ENCODE measurements around the gene ROR1.

The ROR1 gene

DNA sequence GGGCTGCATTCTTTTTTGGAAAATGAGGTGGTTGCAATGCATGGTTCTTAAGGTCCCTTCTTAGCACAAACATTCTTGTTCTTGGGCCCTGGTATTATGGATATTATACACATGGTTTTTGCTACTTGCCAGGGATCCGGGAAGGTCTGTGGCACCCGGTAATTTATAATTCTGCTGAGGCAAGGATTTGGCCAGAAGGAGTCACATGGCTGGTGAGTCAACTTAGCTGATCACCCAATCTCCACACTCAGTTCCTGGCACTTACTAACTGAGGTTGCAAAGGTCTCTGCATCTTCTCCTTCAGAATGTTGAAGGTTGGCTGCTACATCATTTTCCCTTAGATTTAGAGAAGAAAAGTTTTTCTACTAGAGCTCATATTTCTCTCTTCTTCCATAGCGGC is 112.5 kb downstream of the ROR1 start:
- DNase-seq = no peak

GRCh38 chr1:63887809-63888208 is 114.0 kb downstream of the ROR1 start:
- no peak for DNase-seq

- DNase-seq = no peak
These were observed 115.2 kb downstream of the ROR1 start for GRCh38 chr1:63888984-63889383.

DNA sequence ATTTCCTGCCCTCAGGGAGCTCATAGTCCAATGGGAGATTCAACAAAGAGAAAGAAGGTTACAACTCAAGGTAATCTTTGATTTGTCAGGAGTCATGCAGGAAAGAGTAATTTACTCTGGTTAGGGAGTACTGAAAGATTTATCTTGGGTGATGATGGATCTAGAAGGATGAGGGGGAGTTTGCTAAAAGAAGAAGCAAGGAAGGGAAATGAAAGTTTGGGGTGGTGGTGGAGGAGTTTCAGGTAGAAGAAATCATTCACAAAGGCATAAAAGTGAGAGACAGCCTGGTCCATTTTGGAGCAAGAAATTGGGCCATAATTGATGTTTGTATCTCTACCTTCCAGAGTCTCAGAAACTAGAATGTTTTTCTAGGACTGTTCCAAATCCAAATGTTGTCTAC is 116.7 kb downstream of the ROR1 start:
- DNase-seq = no peak

- DNase-seq = no peak
These were observed 117.4 kb downstream of the ROR1 start for GRCh38 chr1:63891060-63891690.

DNA sequence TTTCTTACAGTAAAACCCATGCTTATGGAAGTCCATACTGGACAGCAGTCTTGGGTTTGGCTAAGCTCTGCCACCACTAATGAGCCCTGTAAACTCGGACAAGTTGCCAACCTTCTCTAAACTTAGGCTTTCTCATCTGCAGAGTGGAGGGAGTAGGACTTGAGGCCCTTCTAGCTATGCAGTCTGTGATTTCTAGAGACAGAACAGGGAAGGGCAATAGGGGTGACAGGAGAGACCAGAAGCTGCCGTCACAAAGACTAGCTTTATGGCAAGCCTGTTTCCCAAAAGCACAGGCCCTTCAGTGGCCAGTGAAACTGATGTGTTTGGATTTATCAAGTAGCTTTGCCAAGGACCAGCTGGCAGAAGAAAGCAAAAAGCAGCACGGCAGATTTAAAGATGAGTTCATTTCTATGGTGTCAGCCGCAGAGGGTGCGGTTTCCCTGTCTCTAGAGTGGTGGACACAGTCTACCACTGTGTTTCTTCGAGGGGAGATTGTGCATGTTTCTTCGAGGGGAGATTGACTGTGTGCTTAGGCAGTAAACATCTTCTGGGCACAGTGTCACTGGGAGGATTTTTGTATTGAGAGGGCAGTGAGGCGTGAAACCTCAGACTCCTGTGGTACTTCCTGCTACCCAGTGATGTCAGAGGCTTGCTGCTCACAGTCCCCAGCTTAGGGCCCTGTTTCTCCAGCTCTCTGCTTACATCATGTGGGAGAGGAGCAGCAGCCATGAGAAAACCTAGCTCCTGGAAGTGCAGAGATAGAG is 119.0 kb downstream of the ROR1 start:
- no peak for DNase-seq

DNA sequence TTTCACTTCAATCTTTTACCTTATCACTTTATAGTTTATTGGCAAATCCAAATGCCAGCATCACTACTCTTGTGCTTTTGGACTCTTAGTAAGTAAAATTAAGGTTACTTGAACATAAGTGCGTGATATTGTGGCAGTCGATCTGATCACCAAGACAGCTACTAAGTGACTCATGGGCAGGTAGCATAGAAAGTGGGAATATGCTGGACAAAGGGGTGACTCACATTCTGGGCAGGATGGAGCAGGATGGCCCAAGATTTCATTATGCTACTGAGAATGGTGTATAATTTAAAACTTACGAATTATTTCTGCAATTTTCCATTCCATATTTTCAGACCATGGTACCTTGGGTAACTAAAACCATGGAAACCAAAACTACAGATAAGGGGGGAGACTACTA is 120.2 kb downstream of the ROR1 start:
- no peak for DNase-seq

DNA sequence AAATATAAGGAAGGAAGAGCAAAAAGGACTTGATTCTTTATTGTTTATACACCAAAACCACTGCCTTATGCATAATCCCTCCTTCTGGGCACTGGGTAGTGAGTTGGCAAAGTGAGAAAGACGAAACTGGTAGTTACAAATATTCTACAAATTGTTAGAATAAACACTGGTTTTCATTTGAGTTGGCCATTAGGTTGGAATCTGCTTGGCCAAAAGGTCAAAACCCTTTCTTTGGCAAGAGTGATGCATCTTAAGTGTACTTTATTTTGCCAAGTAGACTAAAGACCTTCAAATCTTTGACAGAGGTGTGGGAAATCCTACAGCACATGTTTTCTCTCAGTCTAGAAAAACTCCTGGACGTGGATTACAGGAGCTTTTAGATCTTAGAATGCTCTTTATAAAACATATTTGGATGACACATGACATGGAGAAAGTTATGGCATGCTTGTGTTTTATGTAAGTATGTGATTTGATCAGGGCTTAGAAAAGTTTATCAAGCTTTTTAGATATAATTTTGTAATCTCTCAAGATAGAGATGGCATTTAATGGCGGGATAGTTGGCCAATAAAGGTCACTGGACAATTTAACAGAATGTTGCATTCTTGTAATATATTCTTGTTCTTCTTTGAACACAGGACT is 120.9 kb downstream of the ROR1 start:
- DNase-seq = no peak

GRCh38 chr1:63896755-63897154 is 122.9 kb downstream of the ROR1 start:
- DNase-seq = no peak

DNA sequence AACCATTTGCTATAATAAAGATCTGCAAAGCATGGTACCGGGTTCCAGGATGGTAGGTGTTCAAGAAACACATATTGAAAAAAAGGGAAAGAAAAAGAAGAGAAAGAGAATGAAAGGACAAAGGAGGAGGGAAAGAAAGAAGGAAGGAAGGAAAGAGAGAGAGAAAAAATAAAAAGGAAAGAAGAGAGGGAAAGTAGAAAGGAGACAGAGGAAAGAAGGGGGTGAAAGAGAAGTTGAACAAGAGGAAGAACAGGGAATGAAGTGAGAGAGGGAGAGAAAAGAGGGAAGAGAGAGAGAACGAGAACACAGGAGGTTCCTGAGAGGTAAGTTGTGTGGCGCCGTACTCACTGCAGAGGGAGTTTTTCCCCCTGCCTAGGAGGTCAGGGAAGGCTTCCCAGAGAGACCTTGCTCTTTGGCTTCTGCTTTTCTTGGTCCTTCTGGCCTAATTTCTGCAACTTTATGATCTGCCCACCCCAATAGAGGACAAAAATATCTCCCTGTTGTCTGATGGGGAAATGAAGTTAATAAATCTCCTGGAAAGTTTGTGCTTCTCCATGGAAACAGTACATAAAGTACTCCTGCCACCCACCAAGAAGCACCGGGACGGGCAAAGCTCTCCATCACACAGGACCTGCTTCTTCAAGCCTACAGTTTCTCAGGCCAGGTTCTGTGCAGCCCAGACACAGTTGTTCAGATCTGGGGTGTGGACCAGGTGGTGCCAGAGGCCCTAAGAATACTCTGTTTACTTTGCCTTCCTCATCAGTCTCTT is 124.8 kb downstream of the ROR1 start:
- no peak for DNase-seq

DNA sequence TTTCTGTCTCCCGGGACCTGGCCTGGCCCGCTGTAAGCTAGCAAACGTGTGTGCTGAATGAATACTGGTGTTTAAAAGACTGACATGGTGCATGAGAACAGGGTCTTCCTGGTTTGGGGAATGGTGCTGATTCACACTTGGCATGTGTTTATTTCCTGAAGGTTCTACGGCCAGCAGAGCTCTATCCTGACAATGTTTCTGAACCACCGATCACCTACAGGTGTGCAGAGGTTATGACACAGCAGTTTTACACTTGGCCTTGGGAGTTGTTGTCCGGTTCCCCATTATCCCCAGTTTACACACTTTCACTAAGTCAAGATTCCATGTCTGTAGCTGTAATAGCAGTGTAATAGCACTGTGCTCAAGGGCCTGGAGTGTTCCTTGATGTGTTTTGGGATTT is 127.3 kb downstream of the ROR1 start:
- no peak for DNase-seq

DNA sequence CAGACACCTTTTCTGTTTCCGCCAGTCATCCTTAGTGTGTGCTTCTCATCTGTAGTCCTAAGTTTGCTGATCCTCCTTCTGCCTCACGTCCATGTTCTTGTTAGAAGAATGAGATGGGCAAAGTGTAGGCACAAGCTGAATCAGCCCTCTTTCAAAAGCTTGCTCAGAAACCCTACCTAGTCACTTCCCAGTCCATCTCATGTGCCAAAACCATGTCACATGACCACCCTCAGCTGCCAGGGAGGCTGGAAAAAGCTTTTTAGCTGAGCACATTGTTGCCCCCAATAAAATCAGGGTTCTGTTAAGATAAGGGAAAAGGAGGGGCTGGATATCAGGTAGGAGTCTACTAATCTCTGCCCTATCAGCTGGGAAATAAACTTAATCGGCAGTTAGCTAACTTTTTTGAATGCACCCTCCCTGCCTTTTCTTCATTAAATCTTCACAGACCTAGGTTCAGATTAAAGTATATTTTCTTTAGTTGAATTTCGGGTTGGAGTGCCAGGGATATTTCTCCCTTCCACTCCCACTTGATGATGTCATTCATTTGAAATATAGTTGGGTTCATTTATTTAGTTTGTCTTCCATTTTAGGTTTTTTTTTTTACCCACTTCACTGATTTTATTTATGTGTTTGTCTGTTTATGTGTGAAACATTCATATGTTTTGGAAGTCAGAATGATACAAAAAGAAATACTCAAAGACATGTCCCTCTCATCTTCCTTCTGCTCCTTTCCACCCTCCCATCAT is 129.2 kb downstream of the ROR1 start:
- no peak for DNase-seq

DNA sequence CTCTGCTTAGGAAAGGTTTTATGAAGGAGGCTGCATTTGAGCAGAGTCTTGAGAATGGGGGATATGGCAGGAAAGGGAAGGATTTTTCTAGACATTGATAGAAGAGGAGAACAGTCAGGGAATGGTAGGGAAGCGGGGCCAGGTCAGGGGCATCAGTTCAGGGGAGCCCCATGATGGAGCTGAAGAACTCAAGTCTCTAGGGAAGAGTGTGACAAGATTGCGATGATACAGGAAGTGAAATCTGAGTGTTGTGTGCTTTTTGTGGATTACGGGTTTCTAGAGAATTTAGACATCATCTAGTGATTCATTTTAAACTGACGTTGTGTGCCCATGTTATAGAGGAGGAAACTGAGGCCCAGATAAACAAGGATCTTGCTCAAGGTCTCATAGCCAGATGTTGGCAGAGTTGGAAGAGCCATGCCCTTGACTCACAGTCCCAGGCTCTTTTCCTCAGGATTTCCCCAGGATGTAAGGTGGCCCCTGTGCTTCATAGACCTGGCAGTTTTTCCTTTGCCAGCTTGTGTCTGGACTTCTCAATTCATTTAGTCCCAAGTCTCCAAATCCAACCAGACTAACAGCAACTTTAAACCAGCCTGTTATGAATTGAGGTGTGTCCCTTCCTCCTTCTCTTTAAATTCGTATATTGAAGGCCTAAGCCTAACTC is 130.3 kb downstream of the ROR1 start:
- no peak for DNase-seq

- no peak for DNase-seq
These were observed 131.0 kb downstream of the ROR1 start for GRCh38 chr1:63904826-63905225.

GRCh38 chr1:63906047-63906704 is 132.4 kb downstream of the ROR1 start:
- no peak for DNase-seq

- DNase-seq = no peak
These were observed 133.2 kb downstream of the ROR1 start for GRCh38 chr1:63907051-63907450.

DNA sequence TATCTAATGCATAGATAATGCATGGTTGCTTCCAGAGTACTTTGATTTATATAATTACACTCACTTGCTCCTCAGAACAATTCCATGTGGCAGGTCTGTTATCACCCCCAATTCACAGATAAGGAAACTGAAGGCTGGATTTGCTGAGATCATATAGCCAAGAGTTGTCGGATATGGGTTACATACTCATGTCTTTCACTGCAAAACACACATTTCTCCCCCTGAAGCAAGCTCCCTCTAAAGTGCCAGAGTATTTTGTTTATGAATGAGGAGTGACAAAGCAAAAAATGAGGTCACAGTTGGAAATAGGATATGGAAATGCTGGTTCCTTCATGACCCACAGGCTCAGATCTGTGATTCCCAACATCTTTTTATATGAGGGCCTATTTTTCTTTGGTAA is 134.2 kb downstream of the ROR1 start:
- DNase-seq = no peak

- no peak for DNase-seq
These were observed 135.7 kb downstream of the ROR1 start for GRCh38 chr1:63909526-63909925.

GRCh38 chr1:63911049-63911448 is 137.2 kb downstream of the ROR1 start:
- DNase-seq = no peak

- DNase-seq = no peak
These were observed 138.8 kb downstream of the ROR1 start for GRCh38 chr1:63912643-63913042.

DNA sequence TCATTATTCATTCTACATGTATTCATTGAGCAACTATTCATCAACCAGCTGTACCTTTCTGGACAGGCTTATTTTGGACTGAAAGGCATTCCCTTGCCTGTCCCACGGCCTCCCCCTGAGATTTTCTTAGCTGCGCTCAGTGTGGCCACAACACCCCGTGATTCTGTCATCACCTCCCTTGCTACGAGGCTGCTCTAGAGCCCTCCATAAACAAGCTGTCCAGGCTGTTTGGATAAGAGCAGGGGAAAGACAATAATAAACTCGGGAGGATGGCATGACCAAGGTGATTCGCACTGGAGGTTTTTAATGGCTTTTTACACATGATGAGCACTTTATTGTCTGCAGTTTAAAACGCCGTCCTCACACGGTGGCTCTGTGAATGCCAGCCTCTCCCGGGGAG is 139.7 kb downstream of the ROR1 start:
- no peak for DNase-seq

- no peak for DNase-seq
These were observed 140.4 kb downstream of the ROR1 start for GRCh38 chr1:63914241-63914640.

Measured in right forelimb (tissue), 1 donor.